GM12891 (cell line): Measurements from ENCODE around the gene C3orf20.

Experiments used
- POLR2A ChIP-seq: IDR thresholded peaks from 2 replicates; pipeline ENCODE4 v1.6.1; 2011; ENCODE audit warnings: low read depth, low read length, control low read depth
- POLR2AphosphoS5 ChIP-seq: IDR thresholded peaks from 2 replicates; pipeline ENCODE4 v1.6.1; 2011; ENCODE audit warnings: low read depth, low read length, control low read depth
- POU2F2 ChIP-seq: IDR thresholded peaks from 2 replicates; pipeline ENCODE4 v1.6.1; 2011; ENCODE audit warnings: low read depth, mild to moderate bottlenecking, control low read depth, low read length, moderate library complexity
- TAF1 ChIP-seq: IDR thresholded peaks from 2 replicates; pipeline ENCODE4 v1.6.1; 2011; ENCODE audit warnings: low read depth, low read length, control low read depth

DNA sequence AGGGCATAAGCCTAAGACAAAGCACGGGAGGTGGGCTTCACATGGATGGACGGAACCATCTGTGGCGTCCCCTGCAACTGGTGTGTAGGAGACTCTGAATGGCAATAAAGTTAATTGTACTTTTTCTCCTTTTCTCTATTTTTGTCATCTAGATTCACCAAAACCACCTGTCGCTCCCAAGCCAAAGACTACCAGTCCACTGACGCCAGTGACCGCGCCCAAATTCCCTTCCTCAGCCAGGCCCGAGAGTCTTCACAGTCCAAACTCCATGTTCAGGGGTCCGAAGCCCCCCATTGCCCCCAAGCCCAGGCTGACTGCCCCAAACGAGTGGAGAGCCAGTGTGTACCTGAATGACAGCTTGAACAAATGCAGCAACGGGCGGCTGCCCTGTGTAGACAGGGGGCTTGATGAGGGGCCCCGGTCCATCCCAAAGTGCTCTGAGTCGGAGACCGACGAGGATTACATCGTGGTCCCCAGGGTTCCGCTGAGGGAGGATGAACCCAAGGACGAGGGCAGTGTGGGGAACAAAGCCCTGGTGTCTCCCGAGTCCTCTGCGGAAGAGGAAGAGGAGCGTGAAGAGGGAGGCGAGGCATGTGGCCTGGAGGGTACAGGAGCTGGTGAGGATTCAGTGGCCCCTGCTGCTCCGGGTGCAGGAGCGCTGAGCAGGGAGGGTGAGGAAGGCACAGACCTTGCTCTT is 144.0 kb downstream of the C3orf20 start, which contains the start of gene FGD5:
- TF ChIP-seq POLR2AphosphoS5 = no peak
- no peak for TF ChIP-seq POLR2A
- no peak for TF ChIP-seq TAF1
- no peak for TF ChIP-seq POU2F2
